ENCODE data around the gene DNAL1. TPM values are rescaled to one million over a fixed set of nuclear protein-coding genes. Genes with fewer than 3 reads are reported as not detected.

The DNAL1 gene
- total and polyA plus RNA-seq, 2 of the 13 experiments (the other 11 are each of a cell fraction or from before 2014, with no cell fraction given), result 1.4 to 13.3 TPM

GRCh38 chr14:73612339-73613045 is 32.3 kb upstream of the DNAL1 start, which contains the start of gene ACOT6 (continued):
- no peak for TF ChIP-seq NFIB (CRISPR knock-in tag; IDR thresholded peaks at IDR 0.05; ENCODE audit: borderline replicate concordance)
- no peak for TF ChIP-seq HNF1B (CRISPR knock-in tag; IDR thresholded peaks at IDR 0.05)
- no peak for TF ChIP-seq SP2 (CRISPR knock-in tag; IDR thresholded peaks at IDR 0.05)
- no peak for TF ChIP-seq ZBTB3 (CRISPR knock-in tag; IDR thresholded peaks at IDR 0.05; ENCODE audit: borderline replicate concordance, low read depth)
- no peak for TF ChIP-seq YEATS2 (CRISPR knock-in tag; IDR thresholded peaks at IDR 0.05; ENCODE audit: borderline replicate concordance)
- peak; percentile 44; the same call in 1 of the 2 replicates for TF ChIP-seq EED (CRISPR knock-in tag; IDR thresholded peaks at IDR 0.05)
- TF ChIP-seq ZFP91 (CRISPR knock-in tag; IDR thresholded peaks at IDR 0.05; ENCODE audit: borderline replicate concordance), result peak; percentile 77; the same call in 1 of the 2 replicates
- TF ChIP-seq MTF1 (CRISPR knock-in tag; IDR thresholded peaks at IDR 0.05), result 0 out of 2 replicates have a peak, but pooled peaks have one; percentile 38
- no peak for TF ChIP-seq PRDM10 (CRISPR knock-in tag; IDR thresholded peaks at IDR 0.05; ENCODE audit: low read depth)
- no peak for TF ChIP-seq SP1 (IDR thresholded peaks at IDR 0.05)
- 0 out of 2 replicates have a peak, but pooled peaks have one; percentile 53 for TF ChIP-seq SP1 (CRISPR knock-in tag; IDR thresholded peaks at IDR 0.05)
- no peak for TF ChIP-seq RBM22 (optimal IDR thresholded peaks at IDR 0.05; ENCODE audit: low read length)
- peak; percentile 64; the same call in 1 of the 2 replicates for TF ChIP-seq GFI1 (CRISPR knock-in tag; IDR thresholded peaks at IDR 0.05; ENCODE audit: borderline replicate concordance)
- TF ChIP-seq CBX2 (IDR thresholded peaks at IDR 0.05; ENCODE audit: low read depth, low read length), result no peak
- TF ChIP-seq CBX2 (CRISPR knock-in tag; IDR thresholded peaks at IDR 0.05; ENCODE audit: low read depth), result no peak
- no peak; the same call in 1 of the 2 replicates for TF ChIP-seq ZNF331 (CRISPR knock-in tag; IDR thresholded peaks at IDR 0.05)
- 0 out of 2 replicates have a peak, but pooled peaks have one; percentile 21 for TF ChIP-seq MXD3 (CRISPR knock-in tag; IDR thresholded peaks at IDR 0.05)
- TF ChIP-seq SP5 (CRISPR knock-in tag; IDR thresholded peaks at IDR 0.05; ENCODE audit: borderline replicate concordance, low read depth), result peak; percentile 46; the same call in 1 of the 2 replicates
- TF ChIP-seq TEAD2 (CRISPR knock-in tag; IDR thresholded peaks at IDR 0.05), result no peak
- no peak for TF ChIP-seq DNMT1 (CRISPR knock-in tag; IDR thresholded peaks at IDR 0.05)
- peak; percentile 98 for TF ChIP-seq PHF21A (CRISPR knock-in tag; IDR thresholded peaks at IDR 0.05)
- no peak; the same call in 1 of the 2 replicates for TF ChIP-seq ZNF33B (CRISPR knock-in tag; IDR thresholded peaks at IDR 0.05)
- TF ChIP-seq ZFP37 (CRISPR knock-in tag; IDR thresholded peaks at IDR 0.05; ENCODE audit: borderline replicate concordance), result no peak

Measured in HepG2 (cell line).